ENCODE data around the gene IQCH. TPM values are rescaled to one million over a fixed set of nuclear protein-coding genes. Genes with fewer than 3 reads are reported as not detected.

Gene IQCH
- total and polyA plus RNA-seq, 2 experiments from 2014 or later: 2.1 to 4.1 TPM

DNA sequence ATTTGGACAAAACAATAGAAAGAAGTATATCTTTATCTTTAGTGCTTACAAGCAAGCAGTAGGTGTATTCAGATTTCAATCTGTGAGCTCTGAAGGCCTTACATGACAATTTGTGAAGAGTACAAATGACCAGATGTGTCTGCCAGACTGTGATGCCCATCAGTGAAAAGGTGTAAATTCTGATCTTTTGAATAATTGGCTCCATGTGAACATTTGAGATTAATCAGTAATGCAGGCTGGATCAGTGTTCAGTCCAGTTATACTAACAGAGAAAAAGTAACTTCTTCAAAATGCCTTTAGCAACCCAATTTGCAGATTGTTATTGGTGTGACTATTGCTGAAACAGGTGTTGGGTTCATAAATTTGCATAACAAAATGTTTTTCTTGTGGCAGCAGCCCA lies 5.2 kb downstream of the IQCH start:
- Histone ChIP-seq H3K4me3 (no peak overlapping the region), H4K20me1 (ENCODE audit: insufficient read depth) (no peaks in the 10 kb centered on the region), H3K36me3 (ENCODE audit: low read depth) (no peaks in the 10 kb centered on the region), H3K27ac (no peak overlapping the region), H3K9ac (no peak overlapping the region), H3F3A (ENCODE audit: insufficient read depth) (peaks cover 4% of the 10 kb centered on the region; the same call in 1 of the 2 replicates), H3K4me2 (ENCODE audit: unreplicated experiment) (no peak overlapping the region), H2AFZ (no peak overlapping the region), H3K4me1 (ENCODE audit: insufficient read depth) (no peaks in the 10 kb centered on the region), H3K9me3 (ENCODE audit: low read depth) (no peaks in the 10 kb centered on the region), H3K79me2 (ENCODE audit: insufficient read depth) (no peaks in the 10 kb centered on the region), H3K27me3 (replicated peaks; ENCODE audit: insufficient read depth) (no peaks in the 10 kb centered on the region), H3K9me2 (ENCODE audit: insufficient read depth) (no peaks in the 10 kb centered on the region)
- no peak for TF ChIP-seq EZH2phosphoT487 (IDR thresholded peaks at IDR 0.05; ENCODE audit: insufficient read depth, low read depth)
- no peak for TF ChIP-seq EZH2 (IDR thresholded peaks at IDR 0.05; ENCODE audit: insufficient read depth, poor library complexity, severe bottlenecking)
- in situ Hi-C loops (cut with MboI): no loop called here
- DNase-seq: no peak

DNA sequence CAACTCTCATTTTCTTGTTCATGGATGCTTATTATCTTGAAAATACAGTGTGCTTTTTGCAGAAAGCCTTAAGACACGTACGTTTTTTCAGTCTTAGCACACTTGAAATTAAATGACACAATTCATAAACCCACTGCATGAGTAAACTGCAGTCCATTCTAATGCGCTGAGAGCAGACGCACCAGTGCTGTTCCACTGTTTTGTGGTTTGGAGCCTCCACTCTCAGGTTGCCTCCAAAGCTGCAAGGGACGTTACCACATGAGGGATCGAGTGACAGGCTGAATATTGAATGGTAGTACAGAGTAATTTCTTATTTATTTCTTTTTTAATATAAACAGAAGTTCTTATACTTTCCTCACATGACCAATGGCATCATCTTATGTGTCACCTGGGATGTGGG lies 12.3 kb downstream of the IQCH start:
- no peaks in the 10 kb centered on the region for H3K36me3 ChIP-seq (ENCODE audit: low read depth)
- no peaks in the 10 kb centered on the region for H3F3A ChIP-seq (ENCODE audit: insufficient read depth)
- TF ChIP-seq EZH2phosphoT487 (IDR thresholded peaks at IDR 0.05; ENCODE audit: insufficient read depth, low read depth) (no peak), EZH2 (IDR thresholded peaks at IDR 0.05; ENCODE audit: insufficient read depth, poor library complexity, severe bottlenecking) (no peak)
- no peak overlapping the region for H3K27ac ChIP-seq
- DNase-seq: no peak
- H3K27me3 ChIP-seq (replicated peaks; ENCODE audit: insufficient read depth): no peaks in the 10 kb centered on the region
- no peak overlapping the region for H2AFZ ChIP-seq
- H3K79me2 ChIP-seq (ENCODE audit: insufficient read depth): no peaks in the 10 kb centered on the region
- no peak overlapping the region for H3K4me2 ChIP-seq (ENCODE audit: unreplicated experiment)
- H3K9me2 ChIP-seq (ENCODE audit: insufficient read depth): no peaks in the 10 kb centered on the region
- H3K4me3 ChIP-seq: no peak overlapping the region
- no peaks in the 10 kb centered on the region for H3K4me1 ChIP-seq (ENCODE audit: insufficient read depth)
- H3K9ac ChIP-seq: no peak overlapping the region
- WGBS, 2 experiments (ENCODE audit: low coverage in 1 of 2, low lambda C conversion rate in 2 of 2, missing lambda C conversion rate in 2 of 2): 76 to 82% methylated on average over 6 of the region's 6 CpGs
- in situ Hi-C loops (cut with MboI): no loop called here
- no peaks in the 10 kb centered on the region for H4K20me1 ChIP-seq (ENCODE audit: insufficient read depth)
- H3K9me3 ChIP-seq (ENCODE audit: low read depth): no peaks in the 10 kb centered on the region

DNA sequence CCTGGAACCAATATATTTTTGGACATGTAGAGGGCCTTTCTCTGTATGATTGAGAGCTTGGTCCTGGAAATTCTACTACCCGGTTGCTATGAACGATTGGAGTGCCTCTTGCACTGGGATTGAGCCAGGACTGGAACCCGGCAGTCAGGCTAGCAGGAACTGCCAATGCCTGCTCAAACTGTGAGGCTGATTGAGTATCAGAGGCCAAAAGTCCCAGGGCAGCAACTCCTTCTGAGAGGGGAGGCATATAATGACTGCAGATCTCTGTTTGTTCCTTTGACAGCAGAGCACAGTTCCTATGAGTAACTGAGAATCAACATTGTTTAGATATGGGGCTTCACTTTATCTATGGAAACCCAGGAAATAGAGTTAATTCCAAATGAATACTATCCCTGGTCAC lies 12.9 kb downstream of the IQCH start:
- in situ Hi-C loops (cut with MboI): no loop called here
- WGBS, 2 experiments (ENCODE audit: low coverage in 1 of 2, low lambda C conversion rate in 2 of 2, missing lambda C conversion rate in 2 of 2): 21 to 30% methylated on average over 3 of the region's 3 CpGs
- TF ChIP-seq EZH2phosphoT487 (IDR thresholded peaks at IDR 0.05; ENCODE audit: insufficient read depth, low read depth): no peak
- no peak for TF ChIP-seq EZH2 (IDR thresholded peaks at IDR 0.05; ENCODE audit: insufficient read depth, poor library complexity, severe bottlenecking)

DNA sequence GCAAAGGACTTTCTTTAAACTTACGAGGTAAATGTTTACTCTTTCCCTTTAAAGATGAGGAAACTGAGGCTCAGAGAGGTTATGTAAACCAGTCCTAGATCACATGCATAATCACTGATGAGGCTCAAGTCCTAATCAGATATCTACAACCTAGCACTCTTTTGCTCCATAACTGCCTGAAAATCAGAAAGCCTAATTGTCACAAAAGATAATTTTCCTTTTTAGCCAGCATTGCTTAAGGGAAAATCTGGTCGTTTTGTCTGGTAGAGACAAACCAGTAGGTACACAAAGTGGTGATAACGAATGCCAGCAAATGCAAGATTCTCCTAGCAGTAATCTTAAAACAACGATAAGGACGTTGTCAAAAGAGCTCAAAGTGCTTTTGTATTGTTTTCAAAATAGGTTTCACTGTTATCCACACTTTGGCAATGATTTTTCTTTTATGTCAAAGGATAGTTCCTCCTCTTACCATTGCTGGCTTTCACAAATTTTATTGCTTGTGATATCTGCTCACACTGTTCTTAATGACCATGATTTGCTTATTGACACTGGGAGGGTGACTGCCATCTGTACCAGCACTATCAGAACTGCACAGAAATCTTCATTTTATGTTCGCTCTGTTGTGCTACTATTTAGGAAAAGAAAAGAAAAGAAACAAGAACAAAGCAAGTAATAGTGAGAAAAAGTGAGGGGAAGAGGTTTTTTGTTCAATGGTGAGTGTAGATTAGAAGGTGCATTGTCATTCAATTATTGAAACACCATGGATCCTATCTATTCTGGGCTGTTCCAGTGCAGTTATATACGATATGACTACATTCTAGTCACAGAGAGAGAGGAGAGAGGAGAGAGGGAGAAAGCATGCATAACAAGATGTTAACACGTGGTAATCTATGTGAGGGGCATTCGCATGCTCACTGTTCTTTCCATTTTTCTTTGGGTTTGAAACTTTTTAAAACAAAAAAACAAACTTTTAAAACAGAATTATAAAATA lies 13.7 kb downstream of the IQCH start:
- no peak overlapping the region for H3K4me2 ChIP-seq (ENCODE audit: unreplicated experiment)
- no peaks in the 10 kb centered on the region for H3K36me3 ChIP-seq (ENCODE audit: low read depth)
- no peaks in the 10 kb centered on the region for H3K79me2 ChIP-seq (ENCODE audit: insufficient read depth)
- H2AFZ ChIP-seq: no peak overlapping the region
- no peak overlapping the region for H3K9ac ChIP-seq
- H3K9me2 ChIP-seq (ENCODE audit: insufficient read depth): no peaks in the 10 kb centered on the region
- in situ Hi-C loops (cut with MboI): no loop called here
- no peaks in the 10 kb centered on the region for H3K9me3 ChIP-seq (ENCODE audit: low read depth)
- no peaks in the 10 kb centered on the region for H3F3A ChIP-seq (ENCODE audit: insufficient read depth)
- WGBS, 2 experiments (ENCODE audit: low coverage in 1 of 2, low lambda C conversion rate in 2 of 2, missing lambda C conversion rate in 2 of 2): 87 to 89% methylated on average over 9 of the region's 9 CpGs
- TF ChIP-seq EZH2 (IDR thresholded peaks at IDR 0.05; ENCODE audit: insufficient read depth, poor library complexity, severe bottlenecking) (no peak), EZH2phosphoT487 (IDR thresholded peaks at IDR 0.05; ENCODE audit: insufficient read depth, low read depth) (no peak)
- H4K20me1 ChIP-seq (ENCODE audit: insufficient read depth): no peaks in the 10 kb centered on the region
- no peaks in the 10 kb centered on the region for H3K4me1 ChIP-seq (ENCODE audit: insufficient read depth)
- H3K4me3 ChIP-seq: no peak overlapping the region
- DNase-seq: no peak
- no peak overlapping the region for H3K27ac ChIP-seq
- H3K27me3 ChIP-seq (replicated peaks; ENCODE audit: insufficient read depth): no peaks in the 10 kb centered on the region

More for the DNA sequence above, 12.9 kb downstream of the IQCH start:
- Histone ChIP-seq H3K4me1 (ENCODE audit: insufficient read depth) (no peaks in the 10 kb centered on the region), H3K27me3 (replicated peaks; ENCODE audit: insufficient read depth) (no peaks in the 10 kb centered on the region), H3K36me3 (ENCODE audit: low read depth) (no peaks in the 10 kb centered on the region), H2AFZ (no peak overlapping the region), H3K27ac (no peak overlapping the region), H3K9me3 (ENCODE audit: low read depth) (no peaks in the 10 kb centered on the region), H3K9ac (no peak overlapping the region), H3K4me3 (no peak overlapping the region), H3K79me2 (ENCODE audit: insufficient read depth) (no peaks in the 10 kb centered on the region), H3K4me2 (ENCODE audit: unreplicated experiment) (no peak overlapping the region), H3K9me2 (ENCODE audit: insufficient read depth) (no peaks in the 10 kb centered on the region), H4K20me1 (ENCODE audit: insufficient read depth) (no peaks in the 10 kb centered on the region), H3F3A (ENCODE audit: insufficient read depth) (no peaks in the 10 kb centered on the region)
- no peak for DNase-seq
